ENCODE data around the gene DNASE2B.

Gene DNASE2B

GRCh38 chr1:84398175-84399155 is at the start of gene DNASE2B:
TSS of gene DNASE2B (plus strand) at chr1:84398484. CDS start at chr1:84398565, 81 bp downstream.
- no peak for DNase-seq

GRCh38 chr1:84348759-84349158 is 49.5 kb upstream of the DNASE2B start:
- DNase-seq: no peak

GRCh38 chr1:84350104-84350503 is 48.2 kb upstream of the DNASE2B start:
- no peak for DNase-seq

GRCh38 chr1:84350550-84350949 is 47.7 kb upstream of the DNASE2B start:
- DNase-seq: no peak

- DNase-seq: no peak
Observed at GRCh38 chr1:84352298-84353106, 45.8 kb upstream of the DNASE2B start.

- peak; percentile 76 for DNase-seq
Observed at GRCh38 chr1:84353695-84354094, 44.6 kb upstream of the DNASE2B start.

- DNase-seq: no peak
Observed at GRCh38 chr1:84355556-84355955, 42.7 kb upstream of the DNASE2B start.

- DNase-seq: no peak
Observed at GRCh38 chr1:84356881-84357280, 41.4 kb upstream of the DNASE2B start.

- DNase-seq: no peak
Observed at GRCh38 chr1:84358695-84359094, 39.6 kb upstream of the DNASE2B start.

GRCh38 chr1:84360316-84360715 is 38.0 kb upstream of the DNASE2B start:
- DNase-seq: no peak

- no peak for DNase-seq
Observed at GRCh38 chr1:84361796-84362195, 36.5 kb upstream of the DNASE2B start.

- no peak for DNase-seq
Observed at GRCh38 chr1:84363019-84363418, 35.3 kb upstream of the DNASE2B start.

- DNase-seq: no peak
Observed at GRCh38 chr1:84363622-84364021, 34.7 kb upstream of the DNASE2B start.

- DNase-seq: peak; percentile 7
Observed at GRCh38 chr1:84365225-84366221, 32.8 kb upstream of the DNASE2B start.

GRCh38 chr1:84366786-84367185 is 31.5 kb upstream of the DNASE2B start:
- DNase-seq: no peak

GRCh38 chr1:84367219-84367618 is 31.1 kb upstream of the DNASE2B start:
- DNase-seq: no peak

GRCh38 chr1:84368441-84368840 is 29.8 kb upstream of the DNASE2B start:
- no peak for DNase-seq

- no peak for DNase-seq
Observed at GRCh38 chr1:84370266-84370665, 28.0 kb upstream of the DNASE2B start.

GRCh38 chr1:84370831-84371394 is 27.4 kb upstream of the DNASE2B start:
- DNase-seq: no peak

- DNase-seq: no peak
Observed at GRCh38 chr1:84373436-84374141, 24.7 kb upstream of the DNASE2B start.

- peak; percentile 51 for DNase-seq
Observed at GRCh38 chr1:84374991-84375696, 23.1 kb upstream of the DNASE2B start.
